GM12801 (cell line): ENCODE results near the gene C16orf54.

Experiments
- CTCF ChIP-seq: IDR thresholded peaks from one replicate; pipeline ENCODE4 v1.5.1; 2011; ENCODE audit warnings: control low read depth; ENCODE audit not compliant: insufficient read length; ENCODE audit errors: extremely low read depth

Gene C16orf54

GRCh38 chr16:29784901-29785500, 39.2 kb upstream of the C16orf54 start:
- no peak for TF ChIP-seq CTCF

- no peak for TF ChIP-seq CTCF
Measured at GRCh38 chr16:29784157-29784556, 38.4 kb upstream of the C16orf54 start.

GRCh38 chr16:29779474-29779873, 33.7 kb upstream of the C16orf54 start:
- no peak for TF ChIP-seq CTCF

- no peak for TF ChIP-seq CTCF
Measured at GRCh38 chr16:29777576-29778350, 32.0 kb upstream of the C16orf54 start, which contains the start of gene ZG16. ZG16 (plus strand) TSS chr16:29778256; CDS start chr16:29779267, 1,011 bp downstream.

- TF ChIP-seq CTCF = no peak
Measured at GRCh38 chr16:29775742-29776408, 30.1 kb upstream of the C16orf54 start.

- TF ChIP-seq CTCF = no peak
Measured at GRCh38 chr16:29774730-29775129, 28.9 kb upstream of the C16orf54 start.

- no peak for TF ChIP-seq CTCF
Measured at GRCh38 chr16:29770250-29770929, 24.6 kb upstream of the C16orf54 start.
